Lung (tissue), 12 donors: ENCODE data around the gene TNS3. TPM values are rescaled to one million over a fixed set of nuclear protein-coding genes. Genes with fewer than 3 reads are reported as not detected.

Experiments used
- ATAC-seq: fragments of 200-7000 bp; cut with Tn5 transposase; one replicate; pipeline ENCODE4 v1.9.1; 2020; ENCODE audit warnings: moderate number of reproducible peaks; ENCODE audit not compliant: insufficient read depth, low FRiP score
- DNase-seq, 3 donors: peaks; one replicate each; pipeline ENCODE4 v3.0.0-alpha.2; 2013 to 2017
- H3K27ac ChIP-seq, 2 donors: one replicate each; pipeline ENCODE4 v1.5.1; 2013; ENCODE audit warnings: mild to moderate bottlenecking in 2 of 2, moderate library complexity in 2 of 2, control low read depth in 1 of 2, inconsistent platforms in 1 of 2, low read depth in 1 of 2, low read length in 1 of 2
- H3K27me3 ChIP-seq, 3 donors: one replicate each; pipeline ENCODE4 v1.5.1; 2013; ENCODE audit warnings: low read length in 2 of 3; ENCODE audit not compliant: control insufficient read depth in 3 of 3, insufficient read depth in 3 of 3
- H3K36me3 ChIP-seq, 4 donors: one replicate each; pipeline ENCODE4 v1.5.1; 2013; ENCODE audit warnings: low read length in 4 of 4, mild to moderate bottlenecking in 1 of 4, moderate library complexity in 1 of 4; ENCODE audit not compliant: control insufficient read depth in 4 of 4, insufficient read depth in 4 of 4
- H3K4me1 ChIP-seq, 5 donors: one replicate each; pipeline ENCODE4 v1.5.1; 2013; ENCODE audit warnings: low read length in 5 of 5, mild to moderate bottlenecking in 2 of 5, moderate library complexity in 1 of 5; ENCODE audit not compliant: control insufficient read depth in 5 of 5, insufficient read depth in 5 of 5
- H3K4me3 ChIP-seq: one replicate; pipeline ENCODE4 v1.5.1; 2013; ENCODE audit warnings: mild to moderate bottlenecking, control low read depth, moderate library complexity
- H3K9ac ChIP-seq, 2 donors: one replicate each; pipeline ENCODE4 v1.5.1; 2013; ENCODE audit warnings: low read length in 2 of 2, control low read depth in 1 of 2; ENCODE audit not compliant: insufficient read depth in 1 of 2
- H3K9me3 ChIP-seq, 4 donors: one replicate each; pipeline ENCODE4 v1.5.1; 2013; ENCODE audit warnings: low read length in 3 of 4, mild to moderate bottlenecking in 1 of 4, moderate library complexity in 1 of 4; ENCODE audit not compliant: control insufficient read depth in 4 of 4, insufficient read depth in 3 of 4
- CTCF ChIP-seq: IDR thresholded peaks from 2 replicates; pipeline ENCODE4 v1.5.1; 2012; ENCODE audit warnings: mild to moderate bottlenecking; ENCODE audit errors: control extremely low read depth, extremely low read depth
- WGBS, 2 donors: extraction: QIAGEN DNeasy Blood & Tissue Kit; methylation state at CpG; one replicate each; pipeline ENCODE4 v1.1.7; 2013; 5-methylcytosine and 5-hydroxymethylcytosine counted together
- polyA plus RNA-seq, 2 donors: library from polyadenylated mRNA; stranded (reverse); fragments of 200-250 nt; gene quantifications; one replicate each; pipeline ENCODE4 v1.2.1, GENCODE V29; 2013
- total RNA-seq, 2 donors: library from RNA; depleted of rRNA in 1 of 2; stranded (reverse); fragments of >200 nt in 1 of 2; gene quantifications; one replicate each; pipeline ENCODE4 v1.2.1, GENCODE V29; 2014 to 2021
- donor health status: control.
- donor health status: control.
- donor health status: Bipolar disorder and iron deficiency.
- donor health status: healthy.
- donor health status: DM: yes; HTN: yes; CAD: no.

TNS3 gene
- total and polyA plus RNA-seq, 4 donors = 23.8 to 140 (median 85.7) TPM

- no peaks in the 10 kb centered on the region for H3K9me3 ChIP-seq
- H3K36me3 ChIP-seq = peaks cover 0 to 50% (median 39%) of the 10 kb centered on the region in 4 donors
- ATAC-seq (no peak), DNase-seq (no peak)
- H3K4me3 ChIP-seq = no peak overlapping the region
- H3K27me3 ChIP-seq = no peaks in the 10 kb centered on the region
- no peak overlapping the region for H3K9ac ChIP-seq
- no peak overlapping the region for H3K27ac ChIP-seq
- H3K4me1 ChIP-seq = peaks cover 0 to 7% (median 3%) of the 10 kb centered on the region in 5 donors
- 94 to 97% methylated on average over 17 of the region's 17 CpGs for WGBS, 2 donors
- TF ChIP-seq CTCF = no peak
Measured at GRCh38 chr7:47413526-47414341, 168.2 kb downstream of the TNS3 start.

GRCh38 chr7:47411901-47412300 lies 170.0 kb downstream of the TNS3 start:
- 92% methylated on average over 2 of the region's 2 CpGs for WGBS, 2 donors
- H3K9me3 ChIP-seq = no peaks in the 10 kb centered on the region
- ATAC-seq (no peak), DNase-seq (no peak)
- no peak overlapping the region for H3K4me3 ChIP-seq
- H3K4me1 ChIP-seq = peaks cover 0 to 11% (median 0%) of the 10 kb centered on the region in 5 donors
- no peak for TF ChIP-seq CTCF
- H3K27ac ChIP-seq = no peak overlapping the region
- peaks cover 0 to 52% (median 42%) of the 10 kb centered on the region in 4 donors for H3K36me3 ChIP-seq
- H3K27me3 ChIP-seq = no peaks in the 10 kb centered on the region
- no peak overlapping the region for H3K9ac ChIP-seq

GRCh38 chr7:47411281-47411869 lies 170.5 kb downstream of the TNS3 start:
- Histone ChIP-seq H3K27ac (no peak overlapping the region), H3K27me3 (no peaks in the 10 kb centered on the region), H3K4me3 (no peak overlapping the region), H3K36me3 (peaks cover 0 to 47% (median 38%) of the 10 kb centered on the region in 4 donors), H3K9me3 (no peaks in the 10 kb centered on the region), H3K4me1 (peaks cover 0 to 16% (median 5%) of the 10 kb centered on the region in 5 donors), H3K9ac (no peak overlapping the region)
- TF ChIP-seq CTCF = no peak
- DNase-seq = no peak
- no peak for ATAC-seq
- 95 to 97% methylated on average over 18 of the region's 18 CpGs for WGBS, 2 donors
